Measurements from ENCODE around the gene STEAP1B. TPM values are rescaled to one million over a fixed set of nuclear protein-coding genes. Genes with fewer than 3 reads are reported as not detected.

Gene STEAP1B
- total and polyA plus RNA-seq, 4 donors, result 0.06 to 0.28 (median 0.08) TPM; not detected in 1

DNA sequence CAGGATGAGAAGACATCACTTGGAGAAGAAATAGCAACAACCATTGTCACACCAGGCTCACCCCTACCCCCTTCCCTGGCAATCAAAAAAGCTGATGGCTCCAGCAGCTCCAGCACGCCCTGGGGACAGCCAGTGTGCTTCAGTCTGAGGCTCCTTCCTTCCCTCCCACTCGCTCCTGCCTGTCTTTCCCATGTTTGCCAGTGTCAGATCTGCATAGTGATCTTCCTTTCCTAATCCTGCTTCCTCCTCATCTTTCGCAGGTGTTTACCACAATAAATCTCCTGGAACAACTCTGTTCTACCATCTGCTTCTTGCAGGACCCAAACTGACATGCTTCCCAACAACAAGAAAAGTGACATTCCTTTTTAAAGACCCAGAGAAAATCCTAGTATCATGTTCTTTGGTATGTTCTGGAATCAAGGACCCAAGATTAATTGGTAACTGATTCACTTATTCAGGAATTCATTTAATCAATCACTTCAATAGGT lies 57.1 kb downstream of the STEAP1B start:
- H3K4me1 ChIP-seq (ENCODE audit: control insufficient read depth in 4 of 4, insufficient read depth in 4 of 4, low read length in 3 of 4), result no peaks in the 10 kb centered on the region
- no peaks in the 10 kb centered on the region for H3K9me3 ChIP-seq (ENCODE audit: control insufficient read depth in 4 of 4, low read length in 3 of 4)
- no peaks in the 10 kb centered on the region for H3K36me3 ChIP-seq (ENCODE audit: control insufficient read depth in 4 of 4, insufficient read depth in 3 of 4, low read depth in 1 of 4, low read length in 3 of 4)
- H3K4me3 ChIP-seq (ENCODE audit: low read depth in 1 of 3, low read length in 3 of 3), result no peak overlapping the region
- no peak for DNase-seq (ENCODE audit: low spot score)
- WGBS, result 88% methylated on average over 3 of the region's 3 CpGs
- H3K27me3 ChIP-seq (ENCODE audit: control insufficient read depth in 4 of 4, insufficient read depth in 4 of 4, low read length in 3 of 4), result no peaks in the 10 kb centered on the region
- no peak overlapping the region for H3K9ac ChIP-seq (ENCODE audit: low read depth in 1 of 2, low read length in 2 of 2)
- H3K27ac ChIP-seq (ENCODE audit: low read depth in 1 of 2, low read length in 2 of 2), result no peak overlapping the region
- TF ChIP-seq JUND (IDR thresholded peaks at IDR 0.05), result no peak
- TF ChIP-seq, protein P1, sequence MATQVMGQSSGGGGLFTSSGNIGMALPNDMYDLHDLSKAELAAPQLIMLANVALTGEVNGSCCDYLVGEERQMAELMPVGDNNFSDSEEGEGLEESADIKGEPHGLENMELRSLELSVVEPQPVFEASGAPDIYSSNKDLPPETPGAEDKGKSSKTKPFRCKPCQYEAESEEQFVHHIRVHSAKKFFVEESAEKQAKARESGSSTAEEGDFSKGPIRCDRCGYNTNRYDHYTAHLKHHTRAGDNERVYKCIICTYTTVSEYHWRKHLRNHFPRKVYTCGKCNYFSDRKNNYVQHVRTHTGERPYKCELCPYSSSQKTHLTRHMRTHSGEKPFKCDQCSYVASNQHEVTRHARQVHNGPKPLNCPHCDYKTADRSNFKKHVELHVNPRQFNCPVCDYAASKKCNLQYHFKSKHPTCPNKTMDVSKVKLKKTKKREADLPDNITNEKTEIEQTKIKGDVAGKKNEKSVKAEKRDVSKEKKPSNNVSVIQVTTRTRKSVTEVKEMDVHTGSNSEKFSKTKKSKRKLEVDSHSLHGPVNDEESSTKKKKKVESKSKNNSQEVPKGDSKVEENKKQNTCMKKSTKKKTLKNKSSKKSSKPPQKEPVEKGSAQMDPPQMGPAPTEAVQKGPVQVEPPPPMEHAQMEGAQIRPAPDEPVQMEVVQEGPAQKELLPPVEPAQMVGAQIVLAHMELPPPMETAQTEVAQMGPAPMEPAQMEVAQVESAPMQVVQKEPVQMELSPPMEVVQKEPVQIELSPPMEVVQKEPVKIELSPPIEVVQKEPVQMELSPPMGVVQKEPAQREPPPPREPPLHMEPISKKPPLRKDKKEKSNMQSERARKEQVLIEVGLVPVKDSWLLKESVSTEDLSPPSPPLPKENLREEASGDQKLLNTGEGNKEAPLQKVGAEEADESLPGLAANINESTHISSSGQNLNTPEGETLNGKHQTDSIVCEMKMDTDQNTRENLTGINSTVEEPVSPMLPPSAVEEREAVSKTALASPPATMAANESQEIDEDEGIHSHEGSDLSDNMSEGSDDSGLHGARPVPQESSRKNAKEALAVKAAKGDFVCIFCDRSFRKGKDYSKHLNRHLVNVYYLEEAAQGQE (IDR thresholded peaks at IDR 0.05), result no peak
- TF ChIP-seq, protein P2, sequence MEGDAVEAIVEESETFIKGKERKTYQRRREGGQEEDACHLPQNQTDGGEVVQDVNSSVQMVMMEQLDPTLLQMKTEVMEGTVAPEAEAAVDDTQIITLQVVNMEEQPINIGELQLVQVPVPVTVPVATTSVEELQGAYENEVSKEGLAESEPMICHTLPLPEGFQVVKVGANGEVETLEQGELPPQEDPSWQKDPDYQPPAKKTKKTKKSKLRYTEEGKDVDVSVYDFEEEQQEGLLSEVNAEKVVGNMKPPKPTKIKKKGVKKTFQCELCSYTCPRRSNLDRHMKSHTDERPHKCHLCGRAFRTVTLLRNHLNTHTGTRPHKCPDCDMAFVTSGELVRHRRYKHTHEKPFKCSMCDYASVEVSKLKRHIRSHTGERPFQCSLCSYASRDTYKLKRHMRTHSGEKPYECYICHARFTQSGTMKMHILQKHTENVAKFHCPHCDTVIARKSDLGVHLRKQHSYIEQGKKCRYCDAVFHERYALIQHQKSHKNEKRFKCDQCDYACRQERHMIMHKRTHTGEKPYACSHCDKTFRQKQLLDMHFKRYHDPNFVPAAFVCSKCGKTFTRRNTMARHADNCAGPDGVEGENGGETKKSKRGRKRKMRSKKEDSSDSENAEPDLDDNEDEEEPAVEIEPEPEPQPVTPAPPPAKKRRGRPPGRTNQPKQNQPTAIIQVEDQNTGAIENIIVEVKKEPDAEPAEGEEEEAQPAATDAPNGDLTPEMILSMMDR (IDR thresholded peaks at IDR 0.05; ENCODE audit: low read depth, low read length, missing input control), result no peak

DNA sequence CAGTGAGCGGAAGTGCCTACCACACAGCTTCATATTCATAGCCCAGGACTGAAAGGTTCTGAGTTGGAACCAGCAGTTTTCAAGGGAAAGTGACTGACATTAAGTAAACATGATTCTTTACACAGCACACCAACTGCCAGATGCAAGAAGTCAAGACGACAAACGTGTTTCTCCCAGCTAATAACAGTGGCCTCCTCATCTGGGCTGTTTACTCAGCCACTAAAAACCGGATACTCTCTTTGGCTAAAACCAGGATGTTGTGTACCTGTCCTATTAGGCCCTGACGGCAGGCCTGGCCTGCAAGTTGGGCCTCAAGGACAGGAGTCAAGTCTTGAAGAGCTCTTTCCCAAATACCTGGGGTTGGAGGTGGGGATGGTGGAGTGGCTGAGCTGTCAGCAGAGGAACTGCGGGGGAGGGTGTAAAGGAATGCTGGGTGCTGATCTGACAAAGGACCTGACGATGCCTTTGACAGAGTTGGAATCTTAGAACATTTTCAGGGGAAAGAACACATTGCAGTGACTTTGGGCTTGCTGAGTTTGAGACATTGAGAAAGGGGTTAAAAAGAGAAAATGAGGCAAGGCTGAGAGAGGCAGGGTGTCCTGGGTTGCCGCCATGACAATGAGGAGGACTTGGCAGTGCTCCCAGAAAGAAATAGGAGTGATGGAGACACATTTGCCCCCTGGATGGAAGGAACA lies 57.7 kb downstream of the STEAP1B start:
- WGBS, result 56% methylated on average over 8 of the region's 8 CpGs
- H3K9ac ChIP-seq (ENCODE audit: low read depth in 1 of 2, low read length in 2 of 2), result no peak overlapping the region
- DNase-seq (ENCODE audit: low spot score), result no peak
- no peak overlapping the region for H3K4me3 ChIP-seq (ENCODE audit: low read depth in 1 of 3, low read length in 3 of 3)
- no peaks in the 10 kb centered on the region for H3K9me3 ChIP-seq (ENCODE audit: control insufficient read depth in 4 of 4, low read length in 3 of 4)
- TF ChIP-seq TAF1 (conservative IDR thresholded peaks at IDR 0.05), result no peak
- no peak for TF ChIP-seq HNF4A (conservative IDR thresholded peaks at IDR 0.05)
- TF ChIP-seq, protein P3, sequence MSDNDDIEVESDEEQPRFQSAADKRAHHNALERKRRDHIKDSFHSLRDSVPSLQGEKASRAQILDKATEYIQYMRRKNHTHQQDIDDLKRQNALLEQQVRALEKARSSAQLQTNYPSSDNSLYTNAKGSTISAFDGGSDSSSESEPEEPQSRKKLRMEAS (IDR thresholded peaks at IDR 0.05), result no peak
- no peak for TF ChIP-seq EGR1 (IDR thresholded peaks at IDR 0.05; ENCODE audit: low read depth in 2 of 2)
- no peak for TF ChIP-seq RAD21 (IDR thresholded peaks at IDR 0.05)
- TF ChIP-seq RXRA (IDR thresholded peaks at IDR 0.05), result no peak
- TF ChIP-seq, protein P2 (IDR thresholded peaks at IDR 0.05; ENCODE audit: low read depth, low read length, missing input control), result no peak
- TF ChIP-seq SP1 (IDR thresholded peaks at IDR 0.05), result no peak
- TF ChIP-seq GABPA (IDR thresholded peaks at IDR 0.05 in 1 of 2, conservative IDR thresholded peaks at IDR 0.05 in 1 of 2), result no peak
- TF ChIP-seq YY1 (IDR thresholded peaks at IDR 0.05), result no peak
- no peak for TF ChIP-seq NR2F2 (IDR thresholded peaks at IDR 0.05)
- TF ChIP-seq FOXA2 (IDR thresholded peaks at IDR 0.05), result no peak
- TF ChIP-seq, protein P1 (IDR thresholded peaks at IDR 0.05), result no peak
- H3K27me3 ChIP-seq (ENCODE audit: control insufficient read depth in 4 of 4, insufficient read depth in 4 of 4, low read length in 3 of 4), result no peaks in the 10 kb centered on the region
- no peak overlapping the region for H3K27ac ChIP-seq (ENCODE audit: low read depth in 1 of 2, low read length in 2 of 2)
- no peaks in the 10 kb centered on the region for H3K4me1 ChIP-seq (ENCODE audit: control insufficient read depth in 4 of 4, insufficient read depth in 4 of 4, low read length in 3 of 4)
- H3K36me3 ChIP-seq (ENCODE audit: control insufficient read depth in 4 of 4, insufficient read depth in 3 of 4, low read depth in 1 of 4, low read length in 3 of 4), result no peaks in the 10 kb centered on the region

Data from liver (tissue), 9 donors.